ENCODE measurements around the gene USP40.

DNA sequence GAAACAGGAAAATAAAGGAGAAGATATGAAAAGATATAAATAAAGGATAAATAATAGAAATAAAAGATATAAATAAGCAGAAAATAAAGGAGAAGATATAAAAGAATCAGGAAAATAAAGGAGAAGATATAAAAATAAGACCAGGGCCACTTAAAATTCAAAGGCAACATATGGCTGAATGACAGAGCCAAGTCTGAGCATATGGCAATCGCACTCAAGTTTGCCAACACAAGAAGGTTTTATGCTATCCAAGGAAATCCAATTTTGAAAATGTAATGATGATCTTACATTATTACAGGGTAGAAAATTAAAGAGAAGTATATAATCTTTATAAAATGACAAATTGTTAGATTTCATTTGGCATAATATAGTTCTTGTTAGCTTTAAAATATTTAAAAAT is 33.6 kb downstream of the USP40 start:
- TF ChIP-seq, protein P1, sequence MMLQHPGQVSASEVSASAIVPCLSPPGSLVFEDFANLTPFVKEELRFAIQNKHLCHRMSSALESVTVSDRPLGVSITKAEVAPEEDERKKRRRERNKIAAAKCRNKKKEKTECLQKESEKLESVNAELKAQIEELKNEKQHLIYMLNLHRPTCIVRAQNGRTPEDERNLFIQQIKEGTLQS (IDR thresholded peaks at IDR 0.05; ENCODE audit: borderline replicate concordance, extremely low read depth, low read depth, low read length) = no peak
- no peak for TF ChIP-seq RUNX3 (IDR thresholded peaks at IDR 0.05; ENCODE audit: low read length)

Data from GM12878 (cell line).